ENCODE results near the gene NAA40.

DNA sequence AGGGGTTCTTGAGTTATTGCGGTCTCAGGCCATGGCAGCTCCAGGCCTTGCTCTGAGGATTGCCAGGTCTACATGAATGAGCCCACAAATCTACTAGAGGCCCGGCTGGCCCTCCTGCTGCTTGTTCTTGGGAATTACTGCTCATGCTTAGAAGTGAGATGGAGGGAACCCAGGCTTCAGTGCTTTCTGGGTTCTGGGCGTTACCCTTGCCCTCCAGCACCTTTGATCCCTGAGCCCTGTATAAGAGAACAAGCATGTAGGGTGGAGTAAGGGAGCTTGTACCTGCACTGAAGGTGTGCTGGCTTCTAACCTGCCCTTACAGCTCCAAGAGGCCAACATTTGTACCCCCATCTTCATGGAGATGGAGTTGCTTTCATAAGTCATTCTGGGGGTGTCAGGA lies 4.0 kb downstream of the NAA40 start:
- TF ChIP-seq CTCF (IDR thresholded peaks at IDR 0.05) (no peak), POLR2A (IDR thresholded peaks at IDR 0.05) (no peak)
